ENCODE measurements around the gene KRT33B. TPM values are rescaled to one million over a fixed set of nuclear protein-coding genes. Genes with fewer than 3 reads are reported as not detected.

KRT33B gene
- total RNA-seq, 1 donor from 2014 or later: not detected

DNA sequence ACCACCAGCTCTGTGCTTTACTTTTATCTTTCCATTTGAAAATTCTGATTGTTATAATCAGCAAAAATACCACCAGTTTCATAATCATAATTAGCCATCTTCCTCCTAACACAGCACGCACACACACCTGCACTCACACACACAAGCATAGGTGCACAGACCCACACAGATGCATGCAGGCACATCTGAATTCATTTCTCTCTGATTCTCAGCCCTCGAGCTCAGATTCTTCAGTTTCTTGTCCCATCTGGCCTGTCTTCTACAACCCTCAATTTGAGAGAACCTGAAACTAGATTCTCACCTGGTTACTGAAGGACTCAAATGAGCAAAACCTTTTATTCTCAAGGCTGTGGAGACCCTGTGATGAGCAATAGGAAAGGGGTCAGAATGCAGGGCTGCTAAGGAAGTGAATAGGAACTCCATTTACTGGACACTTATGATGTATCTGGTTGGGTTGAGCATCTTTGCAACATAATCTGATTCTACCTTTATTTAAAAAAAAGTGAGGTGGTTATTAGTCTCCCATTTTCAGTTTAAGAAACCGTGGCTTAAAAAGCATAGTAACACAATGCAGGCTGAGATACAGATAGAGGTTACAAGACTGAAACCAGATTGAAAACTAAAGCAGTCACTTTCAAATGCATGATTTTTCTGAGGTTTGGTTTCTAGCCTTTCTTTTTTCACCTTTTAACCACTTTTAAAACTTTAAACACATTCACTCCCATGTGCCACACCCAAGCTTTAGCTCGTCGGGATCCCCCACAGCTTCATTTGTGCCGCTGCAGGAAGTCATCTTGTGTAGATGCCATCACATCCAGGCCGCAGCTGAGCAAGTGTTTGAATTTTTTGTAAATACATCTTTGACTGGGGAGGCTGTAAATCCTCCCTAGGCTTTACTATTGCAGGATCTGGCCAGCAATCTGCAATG, 28.4 kb downstream of the KRT33B start:
- TF ChIP-seq, protein P1, sequence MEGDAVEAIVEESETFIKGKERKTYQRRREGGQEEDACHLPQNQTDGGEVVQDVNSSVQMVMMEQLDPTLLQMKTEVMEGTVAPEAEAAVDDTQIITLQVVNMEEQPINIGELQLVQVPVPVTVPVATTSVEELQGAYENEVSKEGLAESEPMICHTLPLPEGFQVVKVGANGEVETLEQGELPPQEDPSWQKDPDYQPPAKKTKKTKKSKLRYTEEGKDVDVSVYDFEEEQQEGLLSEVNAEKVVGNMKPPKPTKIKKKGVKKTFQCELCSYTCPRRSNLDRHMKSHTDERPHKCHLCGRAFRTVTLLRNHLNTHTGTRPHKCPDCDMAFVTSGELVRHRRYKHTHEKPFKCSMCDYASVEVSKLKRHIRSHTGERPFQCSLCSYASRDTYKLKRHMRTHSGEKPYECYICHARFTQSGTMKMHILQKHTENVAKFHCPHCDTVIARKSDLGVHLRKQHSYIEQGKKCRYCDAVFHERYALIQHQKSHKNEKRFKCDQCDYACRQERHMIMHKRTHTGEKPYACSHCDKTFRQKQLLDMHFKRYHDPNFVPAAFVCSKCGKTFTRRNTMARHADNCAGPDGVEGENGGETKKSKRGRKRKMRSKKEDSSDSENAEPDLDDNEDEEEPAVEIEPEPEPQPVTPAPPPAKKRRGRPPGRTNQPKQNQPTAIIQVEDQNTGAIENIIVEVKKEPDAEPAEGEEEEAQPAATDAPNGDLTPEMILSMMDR (IDR thresholded peaks at IDR 0.05): no peak
- Histone ChIP-seq H3K27me3 (no peaks in the 10 kb centered on the region), H3K9me3 (no peaks in the 10 kb centered on the region), H3K4me3 (no peak overlapping the region), H3K27ac (no peak overlapping the region), H3K36me3 (no peaks in the 10 kb centered on the region), H3K4me1 (no peaks in the 10 kb centered on the region)
- intact Hi-C loops (cut with DNase I): no loop called here
- DNase-seq (ENCODE audit: low spot score in 2 of 2): no peak

DNA sequence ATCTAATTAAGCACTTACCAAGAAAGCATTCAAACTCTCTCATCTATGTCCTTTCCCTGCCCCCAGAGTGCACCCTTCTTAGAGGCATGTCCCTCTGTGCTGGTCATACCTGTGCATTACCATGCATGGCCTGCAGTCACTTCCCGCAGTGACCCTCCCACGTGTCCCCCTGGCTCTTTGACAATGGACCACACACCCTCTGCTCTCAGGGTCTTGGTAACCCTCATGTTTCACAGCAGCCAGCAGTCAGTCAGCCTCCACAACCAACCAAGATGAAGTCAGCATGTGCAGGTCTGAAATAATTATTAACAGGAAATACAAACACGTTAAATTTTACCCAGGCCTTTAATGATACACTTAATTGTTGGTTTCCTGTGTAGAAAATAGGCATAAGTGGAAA, 29.1 kb downstream of the KRT33B start:
- TF ChIP-seq, protein P1 (IDR thresholded peaks at IDR 0.05): no peak
- no peak for DNase-seq (ENCODE audit: low spot score in 2 of 2)
- H3K9me3 ChIP-seq: no peaks in the 10 kb centered on the region

DNA sequence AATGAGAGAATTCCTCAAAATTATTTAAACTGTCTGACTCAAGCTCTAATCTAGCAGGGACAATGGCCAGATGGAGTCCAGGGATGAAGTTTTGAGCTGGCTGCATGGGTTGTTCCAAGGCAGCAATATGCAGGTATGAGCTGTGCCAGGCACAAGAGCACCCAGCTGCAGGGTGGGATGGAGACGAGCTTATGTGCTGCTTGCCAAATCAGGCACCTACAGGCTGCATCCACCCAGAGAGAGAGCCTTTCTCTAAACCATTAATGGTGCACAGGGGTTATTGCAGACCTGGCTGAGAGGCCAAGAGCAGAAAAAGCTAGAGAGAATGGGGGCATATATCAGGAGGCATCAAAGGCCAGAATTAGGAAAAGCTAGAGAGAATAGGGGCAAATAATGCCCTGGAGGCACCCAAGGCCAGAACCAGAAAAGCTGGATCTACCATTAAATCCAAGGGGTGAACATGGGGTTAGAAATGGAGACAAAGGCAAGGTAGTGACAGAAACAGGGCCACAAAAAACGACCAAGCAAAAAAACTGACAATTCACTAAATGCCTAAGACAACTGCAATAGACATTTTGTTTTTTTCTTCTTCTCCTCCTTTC, 29.9 kb downstream of the KRT33B start:
- intact Hi-C loops (cut with DNase I): no loop called here
- no peak for DNase-seq (ENCODE audit: low spot score in 2 of 2)
- TF ChIP-seq, protein P1 (IDR thresholded peaks at IDR 0.05): no peak

More for the DNA sequence above, 29.1 kb downstream of the KRT33B start:
- no peaks in the 10 kb centered on the region for H3K36me3 ChIP-seq
- intact Hi-C loops (cut with DNase I): no loop called here
- H3K27ac ChIP-seq: no peak overlapping the region
- H3K4me3 ChIP-seq: no peak overlapping the region
- H3K4me1 ChIP-seq: no peaks in the 10 kb centered on the region
- H3K27me3 ChIP-seq: no peaks in the 10 kb centered on the region

GRCh38 chr17:41338961-41339485, 30.6 kb downstream of the KRT33B start:
- Histone ChIP-seq H3K9me3 (no peaks in the 10 kb centered on the region), H3K4me1 (no peaks in the 10 kb centered on the region), H3K36me3 (no peaks in the 10 kb centered on the region), H3K27me3 (no peaks in the 10 kb centered on the region), H3K27ac (no peak overlapping the region), H3K4me3 (no peak overlapping the region)
- intact Hi-C loops (cut with DNase I): no loop called here
- no peak for DNase-seq (ENCODE audit: low spot score in 2 of 2)
- TF ChIP-seq, protein P1 (IDR thresholded peaks at IDR 0.05): no peak

More for the DNA sequence above, 29.9 kb downstream of the KRT33B start:
- H3K27ac ChIP-seq: no peak overlapping the region
- no peaks in the 10 kb centered on the region for H3K36me3 ChIP-seq
- H3K9me3 ChIP-seq: no peaks in the 10 kb centered on the region
- no peaks in the 10 kb centered on the region for H3K4me1 ChIP-seq
- H3K4me3 ChIP-seq: no peak overlapping the region
- H3K27me3 ChIP-seq: no peaks in the 10 kb centered on the region

DNA sequence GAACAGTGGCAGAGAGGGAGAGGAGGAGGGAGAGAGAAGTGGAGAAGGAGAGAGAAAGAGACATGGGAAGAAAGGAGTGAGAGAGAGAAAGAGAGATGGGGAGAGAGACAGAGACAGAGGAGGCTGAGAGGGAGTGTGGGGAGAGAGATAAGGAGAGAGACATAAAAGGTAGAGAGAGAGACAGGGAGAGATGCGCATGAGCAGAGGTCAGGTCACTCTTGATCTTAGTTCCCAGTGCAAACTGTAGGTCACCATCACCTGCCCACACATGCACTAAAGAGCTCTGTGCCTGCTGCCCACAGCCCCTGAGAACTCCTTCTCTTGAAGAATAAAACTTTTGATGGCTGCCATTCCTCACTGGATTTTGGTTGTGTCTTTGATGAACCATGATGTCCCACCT, 33.9 kb downstream of the KRT33B start:
- intact Hi-C loops (cut with DNase I): no loop called here

More for the DNA sequence above, 33.9 kb downstream of the KRT33B start:
- DNase-seq (ENCODE audit: low spot score in 2 of 2): no peak
- H3K27ac ChIP-seq: no peak overlapping the region
- no peaks in the 10 kb centered on the region for H3K4me1 ChIP-seq
- H3K9me3 ChIP-seq: no peaks in the 10 kb centered on the region
- TF ChIP-seq, protein P1 (IDR thresholded peaks at IDR 0.05): no peak
- H3K27me3 ChIP-seq: no peaks in the 10 kb centered on the region
- H3K4me3 ChIP-seq: no peak overlapping the region
- H3K36me3 ChIP-seq: no peaks in the 10 kb centered on the region

Measured in ascending aorta (tissue), 2 donors.